Measurements from ENCODE around the gene PLB1. TPM values are rescaled to one million over a fixed set of nuclear protein-coding genes. Genes with fewer than 3 reads are reported as not detected.

Gene PLB1
- total RNA-seq, 1 donor from 2014 or later = 0.20 TPM

DNA sequence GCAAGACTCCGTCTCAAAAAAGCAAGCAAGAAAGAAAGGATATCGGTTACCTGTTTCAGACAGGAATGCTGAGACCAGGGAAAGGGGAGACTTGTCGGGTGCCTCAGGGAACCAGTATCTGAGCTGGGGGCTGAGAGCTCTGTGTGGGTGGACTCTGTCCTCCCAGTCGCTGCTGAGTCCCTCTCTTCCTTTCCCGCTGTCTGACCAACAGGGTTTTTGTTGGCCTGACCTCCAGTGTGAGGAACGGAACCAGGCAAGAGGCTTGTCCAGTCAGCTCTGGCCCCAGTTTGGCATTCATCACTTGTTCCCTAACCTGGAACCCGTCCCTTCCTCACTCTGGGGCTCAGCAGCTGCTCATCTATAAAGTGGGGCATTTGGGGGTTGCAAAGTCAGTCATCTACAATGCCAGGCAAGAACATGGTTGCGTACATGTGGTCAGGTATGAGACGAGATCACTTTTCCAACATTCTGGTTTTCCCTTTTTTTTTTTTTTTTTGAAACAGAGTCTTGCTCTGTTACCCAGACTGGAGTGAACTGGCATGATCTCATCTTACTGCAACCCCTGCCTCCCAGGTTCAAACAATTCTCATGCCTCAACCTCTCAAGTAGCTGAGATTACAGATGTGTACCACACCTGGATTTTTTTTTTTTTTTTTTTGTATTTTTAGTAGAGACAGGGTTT lies 116.4 kb downstream of the PLB1 start:
- DNase-seq (ENCODE audit: low read depth in 2 of 2) = no peak

DNA sequence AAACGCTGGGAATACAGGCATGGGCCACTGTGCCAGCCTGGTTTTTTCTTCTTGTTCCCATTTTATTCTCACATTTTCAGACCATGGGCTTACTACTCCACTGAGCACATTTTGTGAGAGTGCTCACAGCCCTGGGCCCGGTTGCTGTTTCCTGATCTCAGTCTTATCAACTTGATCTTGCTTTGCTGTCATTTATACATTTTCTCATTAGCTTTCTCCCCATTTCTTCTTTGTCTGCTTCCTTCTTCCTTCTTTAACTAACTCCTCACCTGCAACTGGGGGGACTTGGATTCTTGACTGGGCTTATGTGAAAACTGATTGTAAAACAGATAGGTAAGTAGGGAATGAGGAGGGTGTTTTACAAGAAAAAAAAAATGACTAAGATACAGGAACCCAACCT lies 117.3 kb downstream of the PLB1 start:
- no peak for DNase-seq (ENCODE audit: low read depth in 2 of 2)

DNA sequence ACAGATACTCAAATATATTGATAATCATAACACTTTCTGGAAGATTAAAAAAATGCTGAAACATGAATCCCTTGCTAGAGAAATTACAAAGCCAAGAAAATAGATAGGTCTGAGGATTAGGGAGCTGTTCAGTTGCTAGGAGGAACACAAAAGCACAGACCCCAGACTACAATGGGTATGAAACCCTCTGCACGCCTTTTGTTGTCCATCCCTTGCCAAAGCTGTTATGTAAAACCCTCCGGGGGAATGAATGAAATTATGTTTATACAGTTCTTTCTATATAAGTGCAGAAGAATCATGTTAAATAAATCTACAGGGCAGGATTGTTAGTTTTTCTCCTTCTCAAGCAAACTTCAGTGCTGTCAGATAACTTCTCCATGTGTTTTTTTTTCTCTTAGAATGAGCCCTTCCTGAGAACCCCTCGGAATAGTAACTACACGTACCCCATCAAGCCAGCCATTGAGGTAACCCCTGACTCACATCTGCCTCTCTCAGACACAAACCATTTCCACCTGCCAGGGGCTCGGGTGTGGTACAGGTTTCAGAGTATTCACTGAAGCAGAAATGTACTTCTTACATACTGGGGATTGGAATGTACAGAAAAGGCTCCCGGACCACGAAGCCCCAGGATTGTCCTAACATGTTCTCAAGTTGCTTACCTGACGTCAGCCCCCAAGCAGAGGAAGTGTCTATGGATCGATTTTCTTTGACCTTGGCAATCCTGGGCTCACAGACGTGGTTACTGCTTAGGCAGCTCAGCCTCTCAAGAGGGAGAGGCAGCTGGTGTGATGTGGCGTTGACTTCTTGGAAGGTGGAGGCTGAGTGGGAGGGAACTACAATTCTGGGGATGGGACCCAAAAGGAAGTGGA lies 118.0 kb downstream of the PLB1 start:
- no peak for DNase-seq (ENCODE audit: low read depth in 2 of 2)

DNA sequence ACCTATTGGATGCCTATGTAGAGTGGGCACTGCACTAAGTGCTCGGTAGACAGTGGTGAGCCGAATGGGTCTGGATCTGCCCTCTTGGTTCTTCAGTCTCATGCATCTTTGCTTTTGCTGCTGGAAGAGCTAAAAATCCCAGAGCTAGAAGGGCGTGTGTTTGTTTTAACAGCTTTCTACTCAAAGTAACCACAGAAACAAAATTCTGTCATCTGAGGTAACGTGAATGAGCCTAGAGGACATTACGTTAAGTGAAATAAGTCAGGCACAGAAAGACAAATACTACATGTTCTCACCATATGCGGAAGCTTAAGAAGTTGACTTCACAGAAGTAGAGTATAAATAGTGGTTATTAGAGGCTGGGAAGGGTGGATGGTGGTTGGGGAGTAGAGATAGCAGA lies 119.8 kb downstream of the PLB1 start:
- no peak for DNase-seq (ENCODE audit: low read depth in 2 of 2)

GRCh38 chr2:28616396-28616999 lies 120.6 kb downstream of the PLB1 start:
- no peak for DNase-seq (ENCODE audit: low read depth in 2 of 2)

GRCh38 chr2:28617502-28618184 lies 121.8 kb downstream of the PLB1 start:
- peak in 1 of 2 donors; percentile 31 for DNase-seq (ENCODE audit: low read depth in 2 of 2)

DNA sequence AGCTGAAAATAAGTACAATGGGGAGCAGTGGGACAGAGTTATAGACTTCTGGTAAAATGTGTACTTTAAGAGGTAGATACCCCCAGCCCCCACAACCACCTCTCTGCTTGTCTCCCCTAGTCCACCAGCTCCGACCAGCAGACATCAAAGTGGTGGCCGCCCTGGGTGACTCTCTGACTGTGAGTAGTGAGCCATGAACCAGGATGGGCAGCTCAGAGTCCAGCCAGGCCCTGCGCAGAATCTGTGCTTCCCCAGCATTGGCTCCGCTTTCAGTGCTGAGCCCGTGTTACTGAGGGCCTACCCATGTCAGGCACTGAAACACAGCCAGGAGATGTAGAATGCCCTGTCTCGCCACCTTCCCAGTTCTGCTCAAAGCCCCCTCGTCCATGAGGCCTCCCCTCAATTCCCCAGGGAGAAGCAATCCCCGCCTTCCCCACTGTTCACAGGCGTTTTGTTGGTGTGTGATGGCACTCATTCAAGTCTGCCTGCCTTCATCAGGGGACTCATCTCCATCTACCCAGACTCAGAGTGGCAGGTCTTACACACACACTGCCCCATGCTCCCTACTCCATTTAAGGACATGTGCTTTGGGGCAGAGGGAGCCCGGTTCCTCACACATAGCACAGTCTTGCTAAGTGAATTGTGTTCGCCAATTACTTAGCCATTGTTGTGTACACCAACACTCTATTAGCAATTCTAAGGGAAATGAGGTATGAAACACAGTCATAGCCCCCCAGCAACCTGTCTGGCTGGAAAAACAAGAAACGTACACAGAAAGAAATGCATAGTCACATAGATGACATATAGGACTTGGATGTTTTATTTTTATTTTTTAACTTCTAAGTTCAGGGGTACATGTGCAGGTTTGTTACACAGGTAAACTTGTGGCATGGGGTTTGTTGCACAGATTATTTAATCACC lies 122.6 kb downstream of the PLB1 start:
- no peak for DNase-seq (ENCODE audit: low read depth in 2 of 2)

GRCh38 chr2:28619213-28620196 lies 123.6 kb downstream of the PLB1 start:
- DNase-seq (ENCODE audit: low read depth in 2 of 2) = no peak

GRCh38 chr2:28620291-28620793 lies 124.5 kb downstream of the PLB1 start:
- no peak for DNase-seq (ENCODE audit: low read depth in 2 of 2)

GRCh38 chr2:28620801-28621171 lies 124.9 kb downstream of the PLB1 start:
- DNase-seq (ENCODE audit: low read depth in 2 of 2) = no peak

DNA sequence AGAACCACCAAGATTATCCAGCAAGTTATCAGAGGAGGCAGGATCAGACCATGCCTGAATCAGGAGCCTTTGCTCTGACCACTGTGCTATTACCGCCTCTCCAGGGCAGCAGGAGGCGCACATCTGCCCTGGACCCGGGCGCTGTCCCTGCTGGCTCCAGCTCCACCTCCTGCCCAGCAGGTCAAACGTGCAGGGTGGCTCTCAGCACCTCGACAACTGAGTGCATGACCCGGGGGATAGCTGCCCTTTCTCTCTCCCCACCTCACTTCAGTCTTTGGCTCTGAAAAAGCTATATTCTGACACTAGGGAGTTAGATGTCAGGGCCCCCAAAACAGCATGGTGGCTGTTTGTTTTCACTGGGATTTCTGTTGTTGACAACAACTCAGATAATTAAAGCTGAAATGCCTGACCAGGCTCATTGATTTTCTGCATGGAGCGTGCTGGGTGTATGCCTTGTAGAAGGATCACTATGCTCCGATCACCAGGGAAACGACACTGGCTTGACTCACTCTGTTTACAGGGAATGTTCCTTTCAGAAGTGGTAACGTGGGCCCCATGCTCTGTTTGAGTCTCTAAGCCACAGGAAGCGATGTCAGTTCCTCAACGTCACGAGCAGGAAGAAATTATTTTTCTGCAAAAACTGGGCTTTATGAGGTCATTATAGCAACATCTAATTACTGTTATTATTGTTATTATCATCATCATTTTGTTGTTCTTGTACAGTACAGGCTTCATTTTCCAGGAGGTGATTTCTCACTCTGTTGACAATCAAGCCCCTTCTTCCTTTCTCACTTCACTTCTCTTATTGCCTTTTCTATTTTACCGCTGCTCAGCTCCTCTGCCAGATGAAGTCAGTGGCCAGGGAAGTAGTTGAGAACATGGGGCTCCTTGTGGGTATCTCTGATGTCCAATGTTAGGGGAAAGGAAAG lies 125.6 kb downstream of the PLB1 start:
- DNase-seq (ENCODE audit: low read depth in 2 of 2) = peak; percentile 98 to 99

DNA sequence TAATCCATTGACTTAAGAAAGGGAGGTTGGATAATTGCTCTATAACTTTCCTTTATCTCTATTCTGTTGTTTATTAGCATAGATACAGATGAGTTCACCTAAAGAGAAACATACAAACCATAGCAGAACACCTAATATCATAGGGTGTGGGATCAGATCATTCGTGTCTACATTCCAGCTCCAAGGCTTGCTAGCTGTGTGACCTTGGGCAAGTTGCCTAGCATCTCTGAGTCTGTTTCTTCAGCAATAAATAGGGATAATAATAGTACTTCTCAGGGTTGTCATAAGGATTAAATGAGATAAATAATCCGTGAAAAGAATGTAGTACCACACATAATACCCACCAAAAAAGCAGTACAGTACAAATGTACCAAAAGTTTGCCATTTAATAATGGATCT lies 126.2 kb downstream of the PLB1 start:
- DNase-seq (ENCODE audit: low read depth in 2 of 2) = no peak

DNA sequence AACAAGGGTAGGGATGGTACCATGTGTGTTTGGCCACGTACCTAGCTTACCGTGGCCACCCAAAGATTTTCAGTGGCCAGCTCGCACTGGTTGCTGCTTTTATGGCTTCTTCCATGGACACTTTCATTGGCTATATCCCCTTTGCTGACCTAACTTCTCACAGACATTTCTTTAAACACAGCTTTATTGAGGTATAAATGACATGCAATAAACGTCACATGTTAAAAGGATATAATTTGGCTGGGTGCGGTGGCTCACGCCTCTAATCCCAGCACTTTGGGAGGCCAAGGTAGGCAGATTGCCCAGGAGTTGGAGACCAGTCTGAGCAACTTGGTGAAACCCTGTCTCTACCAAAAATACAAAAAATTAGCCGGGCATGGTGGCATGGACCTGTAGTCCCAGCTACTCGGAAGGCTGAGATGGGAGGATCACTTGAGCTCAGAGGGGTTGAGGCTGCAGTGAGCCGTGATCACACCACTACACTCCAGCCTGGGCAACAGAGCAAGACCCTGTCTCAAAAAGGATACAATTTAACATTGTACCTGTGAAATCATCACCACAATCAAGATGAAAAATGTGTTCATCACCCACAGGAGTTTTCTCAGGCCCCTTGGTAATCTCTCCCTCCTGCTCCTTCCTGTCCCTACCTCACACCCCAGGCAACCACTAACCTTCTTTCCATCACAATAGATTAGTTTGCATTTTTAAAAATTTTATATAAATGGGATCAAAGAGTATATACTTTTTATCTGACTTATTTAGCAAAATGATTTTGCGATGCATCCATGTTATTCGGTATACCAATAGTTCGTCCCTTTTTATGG lies 127.9 kb downstream of the PLB1 start:
- DNase-seq (ENCODE audit: low read depth in 2 of 2) = no peak

GRCh38 chr2:28624436-28624792 lies 128.6 kb downstream of the PLB1 start:
- no peak for DNase-seq (ENCODE audit: low read depth in 2 of 2)

DNA sequence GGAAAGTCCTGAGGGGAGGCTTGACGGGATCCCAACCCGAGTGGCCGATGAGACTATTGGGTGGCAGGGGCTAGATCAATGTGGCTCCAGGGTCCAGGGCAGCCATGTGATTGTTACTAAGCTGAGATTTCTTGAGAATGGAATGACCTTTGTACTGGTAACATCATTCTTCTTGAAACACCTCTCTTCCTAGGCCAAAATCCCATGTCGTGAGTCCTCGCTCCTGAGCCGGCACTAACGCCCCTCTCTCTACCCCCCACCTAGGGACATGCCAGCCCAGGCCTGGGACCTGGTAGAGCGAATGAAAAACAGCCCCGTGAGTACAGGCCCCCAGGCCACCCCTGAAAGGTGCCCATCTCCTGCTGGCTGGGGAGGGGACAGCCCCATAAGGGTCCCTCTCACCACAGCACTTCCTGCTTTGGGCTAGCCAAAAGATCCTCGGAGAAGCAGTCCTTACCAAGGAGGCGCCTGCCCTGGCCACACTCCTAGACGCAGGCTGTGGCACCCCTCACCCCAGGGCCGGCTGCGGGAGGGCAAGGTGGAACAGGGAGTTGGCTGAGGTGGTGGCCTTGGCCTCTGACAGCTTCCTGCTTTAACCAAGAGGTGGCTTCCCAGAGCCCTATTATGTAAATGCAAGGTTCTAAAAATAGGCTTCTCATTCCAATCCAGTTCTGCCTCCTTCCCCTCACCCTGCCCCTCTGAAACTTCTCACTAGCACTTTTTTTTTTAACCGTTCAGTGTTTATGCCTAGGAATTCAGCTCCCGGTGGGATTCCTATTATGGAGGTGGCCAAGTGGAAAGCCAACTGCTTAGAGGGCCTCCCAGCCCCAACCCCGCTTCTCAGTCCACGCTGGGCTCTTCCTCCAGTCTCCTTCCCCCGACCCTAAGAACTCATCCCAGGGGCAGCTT lies 129.2 kb downstream of the PLB1 start:
- DNase-seq (ENCODE audit: low read depth in 2 of 2) = peak; percentile 35 to 54

GRCh38 chr2:28626376-28626775 lies 130.5 kb downstream of the PLB1 start:
- DNase-seq (ENCODE audit: low read depth in 2 of 2) = no peak
